OCI-M2 (cell line): Measurements from ENCODE around the gene ELOA.
"Not testable (repeated sequence)": the region's sequence is repeated elsewhere in the genome, so short reads cannot be mapped to it uniquely, and the experiment has no call there.

Source experiments
- DNase-seq: peaks from one replicate; lab custom pipeline; 2025; ENCODE audit not compliant: unreplicated experiment; lab: John Stamatoyannopoulos, UW

ELOA gene

DNA sequence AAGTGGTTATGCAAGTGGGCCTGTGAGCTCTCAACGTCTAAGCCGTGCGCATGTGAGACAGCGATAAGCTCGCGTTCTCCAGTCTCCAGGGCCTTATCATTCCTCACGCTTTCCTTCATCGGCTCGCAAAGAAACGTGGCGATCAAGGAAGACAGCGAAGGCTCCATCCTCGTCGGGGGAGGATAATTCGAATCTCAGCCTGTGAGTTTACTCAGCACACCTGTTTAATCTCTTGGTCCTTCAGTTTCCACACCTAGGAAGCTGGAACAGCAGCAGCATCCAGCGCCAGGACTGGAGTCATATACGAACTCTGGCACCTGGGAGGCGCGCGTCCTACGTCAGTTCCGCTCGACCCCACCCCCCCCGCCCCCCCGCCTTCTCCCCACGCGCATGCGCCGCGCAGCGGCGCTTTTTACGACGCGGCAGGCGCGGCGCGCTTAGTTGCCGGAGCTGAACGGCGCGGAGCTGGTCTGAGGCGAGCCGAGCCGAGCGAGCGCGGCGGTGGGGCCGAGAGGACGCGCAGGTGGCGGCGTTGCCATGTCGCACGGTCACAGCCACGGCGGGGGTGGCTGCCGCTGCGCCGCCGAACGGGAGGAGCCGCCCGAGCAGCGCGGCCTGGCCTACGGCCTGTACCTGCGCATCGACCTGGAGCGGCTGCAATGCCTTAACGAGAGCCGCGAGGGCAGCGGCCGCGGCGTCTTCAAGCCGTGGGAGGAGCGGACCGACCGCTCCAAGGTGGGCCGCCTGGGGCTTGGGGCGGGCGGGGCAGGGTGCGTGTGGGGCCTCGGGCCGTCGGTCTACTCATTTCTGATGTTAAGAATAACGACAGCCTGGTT, 34.9 kb downstream of the ELOA start, which contains the start of gene PITHD1:
Gene PITHD1, plus strand, starts transcription at position 440 of the 836 bp plus-strand sequence. Its CDS starts 98 bp downstream, at position 538.
- DNase-seq: peak; percentile 86

DNA sequence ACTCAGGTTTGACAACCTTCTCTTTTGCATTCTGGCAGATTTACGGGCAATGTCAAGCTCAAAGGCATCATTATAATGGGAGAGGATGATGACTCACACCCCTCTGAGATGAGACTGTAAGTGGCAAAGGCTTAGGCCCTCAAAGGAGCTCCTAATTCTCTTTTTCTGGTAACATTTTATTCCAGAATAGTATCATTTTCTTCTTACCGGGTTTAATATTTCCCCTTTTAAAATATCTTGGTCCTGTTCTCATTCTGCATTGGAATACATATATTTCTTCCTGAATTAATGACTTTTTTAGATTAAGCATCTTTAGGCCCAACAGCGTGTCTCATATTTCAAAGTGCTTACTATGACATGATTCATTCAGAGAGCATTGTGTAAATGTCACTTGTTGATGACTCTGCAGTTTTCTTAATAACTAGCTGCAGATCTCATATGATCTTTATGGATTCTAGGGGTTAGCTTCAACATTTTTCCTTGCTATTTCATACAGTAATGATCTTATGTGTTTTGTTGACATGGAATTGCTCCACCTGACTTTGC, 36.6 kb downstream of the ELOA start:
- no peak for DNase-seq

DNA sequence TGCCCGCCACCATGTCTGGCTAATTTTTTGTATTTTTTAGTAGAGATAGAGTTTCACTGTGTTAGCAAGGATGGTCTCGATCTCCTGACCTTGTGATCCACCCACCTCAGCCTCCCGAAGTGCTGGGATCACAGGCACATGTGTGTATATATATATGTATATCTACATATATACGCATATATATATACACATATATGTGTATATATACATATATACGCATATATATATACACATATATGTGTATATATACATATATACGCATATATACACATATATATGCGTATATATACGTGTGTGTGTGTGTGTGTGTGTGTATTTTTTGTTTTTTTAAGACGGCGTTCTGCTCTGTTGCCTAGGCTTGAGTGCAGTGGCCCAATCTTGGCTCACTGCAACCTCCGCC, 39.9 kb downstream of the ELOA start:
- DNase-seq: not testable (repeated sequence)

DNA sequence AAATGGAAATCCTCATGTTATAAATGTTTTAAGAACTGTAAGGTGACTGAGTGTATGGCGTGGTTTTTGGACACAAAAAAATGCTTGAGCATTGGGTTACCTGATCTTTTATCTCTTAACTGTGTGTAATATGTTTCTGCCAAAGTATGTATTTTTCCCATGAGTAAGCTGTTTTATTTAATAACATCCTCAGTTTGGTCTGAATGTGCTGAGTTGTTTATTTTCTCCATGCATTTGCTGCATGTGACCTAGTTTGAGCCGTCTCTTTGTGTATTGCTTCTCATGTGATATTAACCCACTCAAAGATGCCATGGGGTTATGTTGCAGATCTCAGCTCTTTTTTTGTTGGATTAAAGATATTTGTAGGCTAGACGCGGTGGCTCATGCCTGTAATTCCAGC, 41.6 kb downstream of the ELOA start:
- no peak for DNase-seq

DNA sequence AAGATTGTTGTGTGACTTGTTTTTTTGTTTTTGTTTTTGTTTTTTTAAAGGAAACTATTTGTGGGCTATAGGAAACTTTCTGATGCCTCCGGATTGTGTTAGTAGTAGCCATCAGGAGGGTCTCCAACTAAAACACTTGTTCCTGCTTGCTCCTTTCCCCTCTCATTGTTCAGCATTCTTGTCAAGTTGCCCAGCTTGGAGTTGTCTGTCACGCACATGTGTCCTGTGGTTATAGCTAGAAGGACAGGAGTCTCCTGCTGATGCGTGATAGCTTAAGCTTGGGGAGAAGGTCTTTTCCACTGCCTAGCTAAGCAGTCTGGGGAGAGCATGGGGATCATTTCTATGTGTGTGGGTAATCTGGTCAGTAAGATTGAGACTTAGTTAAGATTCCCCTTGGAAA, 44.4 kb downstream of the ELOA start:
- no peak for DNase-seq

DNA sequence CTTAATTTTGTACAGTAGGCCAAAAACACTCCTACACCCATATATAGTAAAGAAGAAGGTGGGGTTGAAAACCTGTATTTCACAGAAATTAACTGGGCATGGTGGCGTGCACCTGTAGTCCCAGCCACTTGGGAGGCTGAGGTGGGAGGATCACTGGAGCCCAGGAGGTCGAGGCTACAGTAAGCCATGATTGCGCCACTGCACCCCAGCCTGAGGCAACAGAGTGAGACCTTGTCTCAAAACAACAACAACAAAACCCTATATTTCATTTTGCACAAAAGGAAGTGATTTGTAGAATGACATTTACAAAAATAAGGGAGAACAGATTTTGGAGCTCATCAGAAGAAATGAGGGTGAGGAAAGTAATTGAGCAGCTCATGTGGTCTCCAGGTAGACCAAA, 45.4 kb downstream of the ELOA start:
- no peak for DNase-seq

DNA sequence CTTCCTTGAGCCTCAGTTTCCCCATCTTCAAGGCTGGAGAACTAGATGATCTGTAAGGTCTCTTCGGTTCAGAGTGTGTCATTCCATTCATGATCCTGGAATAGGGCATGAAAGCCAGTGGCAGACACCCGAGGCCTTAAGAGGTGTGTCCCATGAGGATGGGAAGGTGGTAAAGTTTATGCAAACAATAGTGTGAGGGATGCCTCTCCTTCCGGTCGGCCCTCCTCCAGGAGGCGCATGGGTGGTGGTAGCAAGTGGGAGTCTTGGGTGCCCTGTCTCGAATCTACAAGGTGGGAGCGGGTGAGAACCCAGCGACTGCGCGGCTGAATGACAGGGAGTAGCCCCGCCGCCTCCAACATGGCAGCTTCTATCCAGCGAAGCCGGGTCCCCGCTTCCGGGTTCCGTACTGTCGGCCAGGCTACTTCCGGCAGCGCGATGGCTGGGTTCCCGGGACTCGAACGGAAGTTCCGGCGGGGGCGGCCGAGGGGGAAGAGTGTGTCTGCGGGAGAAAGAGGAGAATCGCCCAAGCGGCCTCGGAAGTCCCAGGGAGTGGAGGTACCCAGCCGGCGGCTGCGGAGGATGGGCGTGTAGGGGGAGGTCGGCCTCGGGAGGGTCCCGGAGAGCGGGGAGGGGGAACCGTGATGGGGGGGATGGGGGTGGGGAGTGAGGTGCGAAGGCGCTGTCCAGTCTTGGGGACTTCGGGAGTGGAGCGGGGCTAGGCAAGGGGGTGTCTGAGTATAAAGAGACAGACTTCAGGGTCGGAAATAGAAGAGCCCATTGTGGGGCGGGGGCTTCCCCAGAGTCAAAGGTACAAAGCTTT, 47.6 kb downstream of the ELOA start, which contains the start of gene LYPLA2:
Gene LYPLA2, plus strand, starts transcription at position 450 of the 820 bp plus-strand sequence. CDS start 1,538 bp downstream, outside the sequence.
- no peak for DNase-seq

DNA sequence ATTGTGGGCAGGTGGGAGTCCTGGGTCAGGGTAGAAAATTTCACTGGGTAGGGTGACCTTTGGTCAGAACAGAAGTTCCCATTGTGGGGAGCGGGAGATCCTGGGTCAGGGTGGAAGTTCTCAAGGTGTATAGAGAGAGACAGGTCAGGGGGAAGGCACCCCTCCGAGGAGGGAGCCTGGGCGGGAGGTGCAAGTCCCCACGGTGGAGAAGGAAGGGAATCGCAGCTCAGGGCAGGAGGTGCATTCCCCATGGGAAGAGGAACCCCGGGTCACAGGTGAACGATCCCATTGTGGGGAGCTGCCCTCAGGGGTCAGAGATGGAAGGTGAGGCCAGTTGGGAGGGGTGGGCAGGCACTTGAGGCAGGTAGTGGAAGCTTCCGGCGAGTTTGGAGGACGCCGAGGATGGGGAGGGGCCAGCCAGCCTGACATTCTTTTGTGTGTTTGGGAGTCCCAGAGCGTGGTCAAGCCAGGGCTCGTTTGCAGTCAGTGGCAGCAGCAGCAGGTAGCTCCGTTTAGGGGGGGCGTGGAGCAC, 48.3 kb downstream of the ELOA start:
- no peak for DNase-seq

DNA sequence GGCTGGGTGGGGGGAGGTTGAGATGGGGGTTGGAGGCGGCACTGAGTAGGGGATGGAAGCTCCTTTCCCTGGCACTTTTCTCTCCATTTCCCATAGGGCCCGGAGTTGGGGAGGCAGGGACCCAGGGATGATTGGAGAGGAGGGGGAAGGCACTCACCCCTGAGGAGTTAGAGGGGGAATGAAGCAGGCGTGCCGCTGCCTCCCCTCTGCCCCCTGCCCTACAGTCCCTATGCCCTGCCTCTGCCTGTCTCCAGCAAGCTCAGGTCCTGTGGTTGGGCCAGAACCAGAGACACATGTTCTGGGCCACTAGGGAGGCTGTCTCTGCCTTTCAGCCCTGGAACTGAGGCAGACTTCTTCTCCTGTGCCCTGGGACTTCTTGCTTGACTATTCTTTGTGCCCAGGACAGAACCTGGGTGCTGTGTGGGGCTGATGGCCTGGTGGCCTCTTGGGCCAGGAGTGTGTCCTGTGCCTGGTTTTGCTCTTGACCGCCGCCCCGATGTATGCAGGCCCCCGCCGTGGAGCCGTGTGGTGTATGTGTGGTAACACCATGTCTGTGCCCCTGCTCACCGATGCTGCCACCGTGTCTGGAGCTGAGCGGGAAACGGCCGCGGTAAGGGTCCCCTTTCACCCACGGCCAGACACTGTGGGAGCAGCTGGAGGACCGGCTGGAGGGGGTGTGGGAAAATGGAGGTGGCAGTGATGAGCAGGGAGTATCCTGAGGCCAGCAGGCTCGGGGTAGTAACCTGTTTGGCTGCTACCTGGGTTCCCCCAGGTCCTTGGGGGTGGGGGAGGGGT, 49.1 kb downstream of the ELOA start:
- DNase-seq: no peak

DNA sequence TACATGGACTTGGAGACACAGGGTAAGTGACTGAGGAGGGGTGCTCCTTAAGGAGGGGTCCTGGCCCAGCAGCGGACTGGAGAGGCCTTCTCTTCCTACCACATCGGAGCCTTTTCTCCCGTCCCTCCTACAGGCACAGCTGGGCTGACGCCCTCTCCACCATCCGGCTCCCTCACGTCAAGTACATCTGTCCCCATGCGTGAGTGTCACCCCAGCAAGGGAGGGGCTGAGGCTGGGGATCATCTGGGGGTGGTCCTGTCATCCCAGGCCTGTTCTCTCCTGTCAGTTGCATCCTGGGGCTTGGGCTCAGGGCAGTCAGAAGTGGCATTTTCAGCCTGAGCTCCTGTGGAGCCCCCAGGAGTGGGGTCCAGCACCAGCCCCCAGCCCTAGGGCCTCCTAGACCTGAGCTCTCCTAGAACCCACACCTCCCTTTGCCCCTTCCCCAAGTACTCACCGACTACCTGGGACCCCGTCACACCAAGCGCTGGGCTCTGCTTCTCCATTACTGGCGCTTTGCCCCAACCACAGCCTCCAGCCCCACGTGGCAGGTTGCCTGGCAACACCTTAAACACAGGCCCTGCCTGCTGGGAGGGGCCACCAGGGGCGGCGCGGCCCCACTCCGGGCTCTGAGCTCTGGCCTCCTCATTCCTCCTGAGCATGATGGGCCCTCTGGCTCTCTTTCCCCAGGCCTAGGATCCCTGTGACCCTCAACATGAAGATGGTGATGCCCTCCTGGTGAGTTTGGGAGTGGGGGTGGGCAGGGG, 49.9 kb downstream of the ELOA start:
- no peak for DNase-seq

DNA sequence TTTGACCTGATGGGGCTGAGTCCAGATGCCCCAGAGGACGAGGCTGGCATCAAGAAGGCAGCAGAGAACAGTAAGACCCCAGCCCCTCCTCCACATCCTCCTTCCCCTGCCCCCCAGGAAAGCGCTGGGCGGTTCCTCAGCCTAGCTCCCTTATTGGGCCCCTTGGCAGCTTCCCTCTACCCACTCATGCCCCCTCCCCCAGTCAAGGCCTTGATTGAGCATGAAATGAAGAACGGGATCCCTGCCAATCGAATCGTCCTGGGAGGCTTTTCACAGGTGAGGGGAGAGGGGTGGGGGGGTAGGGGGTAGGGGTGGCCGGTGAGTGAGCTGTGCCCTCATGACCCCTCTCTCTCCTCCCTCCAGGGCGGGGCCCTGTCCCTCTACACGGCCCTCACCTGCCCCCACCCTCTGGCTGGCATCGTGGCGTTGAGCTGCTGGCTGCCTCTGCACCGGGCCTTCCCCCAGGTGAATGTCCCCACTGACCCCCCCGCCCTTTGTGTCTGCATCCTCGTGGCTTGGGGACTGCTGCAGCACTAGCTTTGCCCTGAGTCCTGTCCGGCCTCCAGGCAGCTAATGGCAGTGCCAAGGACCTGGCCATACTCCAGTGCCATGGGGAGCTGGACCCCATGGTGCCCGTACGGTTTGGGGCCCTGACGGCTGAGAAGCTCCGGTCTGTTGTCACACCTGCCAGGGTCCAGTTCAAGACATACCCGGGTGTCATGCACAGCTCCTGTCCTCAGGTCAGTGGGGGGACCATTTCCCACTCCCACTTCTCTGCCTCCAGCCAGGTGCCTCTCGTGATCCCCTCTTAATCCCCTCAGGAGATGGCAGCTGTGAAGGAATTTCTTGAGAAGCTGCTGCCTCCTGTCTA, 50.8 kb downstream of the ELOA start:
- DNase-seq: no peak

DNA sequence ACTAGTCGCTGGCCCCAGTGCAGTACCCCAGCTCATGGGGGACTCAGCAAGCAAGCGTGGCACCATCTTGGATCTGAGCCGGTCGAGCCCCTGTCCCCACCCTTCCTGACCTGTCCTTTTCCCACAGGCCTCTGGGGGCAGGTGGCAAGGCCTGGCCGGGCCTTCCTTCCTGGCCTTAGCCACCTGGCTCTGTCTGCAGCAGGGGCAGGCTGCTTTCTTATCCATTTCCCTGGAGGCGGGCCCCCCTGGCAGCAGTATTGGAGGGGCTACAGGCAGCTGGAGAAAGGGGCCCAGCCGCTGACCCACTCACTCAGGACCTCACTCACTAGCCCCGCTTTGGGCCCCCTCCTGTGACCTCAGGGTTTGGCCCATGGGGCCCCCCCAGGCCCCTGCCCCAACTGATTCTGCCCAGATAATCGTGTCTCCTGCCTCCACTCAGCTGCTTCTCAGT, 51.5 kb downstream of the ELOA start:
- not testable (repeated sequence) for DNase-seq

DNA sequence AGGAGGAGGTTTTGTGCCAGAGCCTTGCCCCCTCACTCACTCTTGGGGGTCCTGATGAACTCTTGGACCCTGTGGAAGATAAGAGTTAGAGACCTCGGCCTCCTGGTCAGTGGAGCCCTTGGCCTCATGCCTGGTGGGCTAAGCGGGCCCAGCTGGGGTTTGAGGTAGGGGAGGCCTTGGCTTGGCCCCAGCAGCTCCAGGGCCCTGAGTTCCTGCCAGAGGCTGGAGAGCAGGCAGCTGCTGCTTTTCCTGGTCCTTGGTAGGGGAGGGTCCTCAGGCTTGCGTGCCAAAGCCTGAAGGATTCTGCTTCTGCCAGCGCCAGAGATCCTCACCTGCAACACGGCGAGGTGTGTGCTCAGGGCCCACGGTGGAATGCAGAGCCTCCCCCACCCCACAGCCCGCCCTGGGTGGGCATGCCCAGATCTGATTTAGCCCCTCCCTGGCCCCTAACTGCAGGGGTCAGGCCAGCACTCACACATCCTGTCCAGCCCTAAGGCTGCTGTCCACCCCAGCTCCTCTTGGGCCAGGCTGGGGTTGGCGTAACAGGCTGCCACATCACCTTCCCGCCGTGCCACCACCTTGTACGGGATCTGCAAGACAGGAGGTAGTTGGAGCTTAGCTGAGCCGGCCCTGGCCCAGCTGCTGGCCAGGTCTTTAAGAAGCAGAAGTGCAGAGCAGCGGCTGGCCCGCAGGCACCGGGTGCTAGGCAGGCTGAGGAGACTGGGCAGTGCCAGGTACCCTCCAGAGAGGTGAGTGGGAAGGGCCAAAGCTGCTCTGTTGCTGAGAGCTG, 52.6 kb downstream of the ELOA start:
- DNase-seq: no peak

DNA sequence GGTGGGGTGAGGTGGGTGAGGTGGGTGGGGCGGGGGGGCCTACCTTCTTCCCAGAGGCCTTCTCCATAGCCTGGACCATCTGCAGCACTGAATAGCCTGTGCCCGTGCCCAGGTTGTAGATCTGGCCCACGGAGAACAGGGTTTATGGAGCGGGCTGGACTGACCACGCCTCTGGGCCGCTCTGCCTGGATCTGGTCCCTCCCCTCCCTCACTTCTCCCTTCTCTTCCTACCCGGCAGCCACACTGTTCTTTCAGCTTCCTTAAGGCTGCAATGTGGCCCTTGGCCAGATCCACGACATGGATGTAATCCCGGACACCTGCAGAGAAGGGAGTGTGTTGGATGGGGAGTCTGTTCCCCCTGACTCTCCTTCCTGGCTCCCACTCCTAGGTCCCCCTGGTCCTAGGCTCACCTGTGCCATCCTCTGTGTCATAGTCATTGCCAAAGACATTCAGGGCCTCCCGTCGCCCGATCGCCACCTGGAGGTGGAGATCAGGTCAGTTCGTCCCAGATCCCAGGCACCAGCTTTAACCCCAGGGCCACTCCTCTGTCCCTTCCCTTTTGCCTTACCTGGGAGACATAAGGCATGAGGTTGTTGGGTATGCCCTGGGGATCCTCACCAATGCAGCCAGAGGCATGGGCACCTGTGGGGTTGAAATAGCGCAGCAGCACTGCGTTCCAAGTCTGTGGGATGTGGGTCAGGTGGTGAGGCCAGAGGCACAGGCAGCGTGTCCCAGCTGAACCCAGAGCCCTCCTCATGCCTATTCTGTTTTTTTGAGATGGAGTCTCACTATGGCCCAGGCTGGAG, 53.4 kb downstream of the ELOA start:
- no peak for DNase-seq

DNA sequence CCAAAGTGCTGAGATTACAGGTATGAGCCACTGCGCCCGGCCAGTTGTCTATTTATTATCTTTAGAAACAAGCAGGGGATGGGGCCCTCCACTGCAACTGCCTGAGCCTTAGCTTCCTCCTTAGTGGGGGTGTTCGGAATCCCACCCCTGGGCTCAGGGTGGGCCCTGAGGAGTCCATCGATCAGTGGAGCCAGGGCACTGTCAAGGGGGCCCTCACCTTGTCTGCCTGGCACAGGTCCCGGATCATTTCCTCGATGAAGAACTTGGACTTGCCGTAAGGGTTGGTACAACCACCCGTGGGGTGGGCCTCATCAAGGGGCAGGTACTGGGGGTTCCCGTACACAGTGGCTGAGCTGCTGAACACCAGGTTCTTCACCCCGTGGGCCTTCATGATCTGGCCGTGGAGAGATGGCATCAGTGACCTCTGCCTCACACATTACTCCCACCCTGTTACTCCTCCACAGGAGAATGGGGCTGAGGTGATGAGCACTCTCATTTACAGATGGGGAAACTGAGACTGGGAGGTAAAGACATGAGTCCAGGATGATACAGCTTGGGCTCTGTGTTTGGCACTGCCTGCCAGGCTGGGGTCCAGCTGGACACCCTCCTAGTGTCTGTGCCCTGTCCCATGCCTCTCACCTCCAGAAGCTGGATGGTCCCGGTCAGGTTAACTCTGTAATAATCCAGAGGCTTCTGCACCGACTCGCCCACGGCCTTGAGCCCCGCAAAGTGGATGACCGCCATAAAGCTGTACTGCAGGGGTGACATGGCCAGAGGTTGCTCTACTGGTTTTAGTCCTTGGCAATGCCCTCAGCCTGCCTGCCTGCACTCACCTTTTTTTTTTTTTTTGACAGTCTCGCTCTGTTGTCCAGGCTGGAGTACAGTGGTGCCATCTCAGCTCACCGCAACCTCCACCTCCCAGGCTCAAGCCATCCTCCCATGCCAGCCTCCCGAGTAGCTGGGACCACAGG, 54.5 kb downstream of the ELOA start:
- no peak for DNase-seq

DNA sequence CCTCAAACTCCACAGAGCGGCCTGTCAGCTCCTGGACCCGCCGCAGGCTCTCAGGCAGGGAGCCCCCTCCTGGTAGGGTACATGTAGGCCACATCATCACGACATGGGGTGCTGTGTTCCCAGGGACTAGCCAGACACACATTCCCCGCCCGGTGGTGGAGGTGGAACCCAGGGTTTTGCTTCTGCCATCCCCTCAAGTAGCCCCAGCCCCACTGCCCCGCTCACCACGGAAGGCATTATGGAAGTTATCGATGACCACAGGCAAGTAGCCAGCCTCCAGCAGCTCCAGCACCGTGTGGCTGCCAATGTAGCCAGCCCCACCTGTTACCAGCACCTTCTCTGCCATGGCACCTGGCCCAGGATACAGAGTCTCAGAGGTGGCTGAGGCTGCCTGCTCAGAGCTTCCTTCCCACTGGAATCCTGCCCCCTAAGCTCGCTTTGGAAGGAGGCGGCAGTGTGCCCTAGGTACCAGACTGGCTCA, 55.4 kb downstream of the ELOA start:
- no peak for DNase-seq
